Measurements from ENCODE around the gene ENOX1. TPM values are rescaled to one million over a fixed set of nuclear protein-coding genes. Genes with fewer than 3 reads are reported as not detected.
"Not testable (repeated sequence)": the region's sequence is repeated elsewhere in the genome, so short reads cannot be mapped to it uniquely, and the experiment has no call there.

ENOX1 gene
- total RNA-seq, 1 donor = 2.2 TPM

- no peak for DNase-seq (ENCODE audit: low read depth)
- no peak for TF ChIP-seq CTCF (IDR thresholded peaks at IDR 0.05; ENCODE audit: insufficient read depth, low read depth, low read length)
- H3K4me3 ChIP-seq (ENCODE audit: low read depth, low read length) = no peak overlapping the region
Measured at GRCh38 chr13:43193789-43194420, 592.9 kb downstream of the ENOX1 start.

GRCh38 chr13:43191546-43191945 is 595.2 kb downstream of the ENOX1 start:
- no peak for DNase-seq (ENCODE audit: low read depth)
- H3K4me3 ChIP-seq (ENCODE audit: low read depth, low read length) = no peak overlapping the region
- no peak for TF ChIP-seq CTCF (IDR thresholded peaks at IDR 0.05; ENCODE audit: insufficient read depth, low read depth, low read length)

GRCh38 chr13:43185226-43185625 is 601.5 kb downstream of the ENOX1 start:
- TF ChIP-seq CTCF (IDR thresholded peaks at IDR 0.05; ENCODE audit: insufficient read depth, low read depth, low read length) = no peak
- no peak for DNase-seq (ENCODE audit: low read depth)
- H3K4me3 ChIP-seq (ENCODE audit: low read depth, low read length) = no peak overlapping the region

- no peak for TF ChIP-seq CTCF (IDR thresholded peaks at IDR 0.05; ENCODE audit: insufficient read depth, low read depth, low read length)
- H3K4me3 ChIP-seq (ENCODE audit: low read depth, low read length) = no peak overlapping the region
- no peak for DNase-seq (ENCODE audit: low read depth)
Measured at GRCh38 chr13:43180837-43181236, 605.9 kb downstream of the ENOX1 start.

GRCh38 chr13:43180036-43180660 is 606.6 kb downstream of the ENOX1 start:
- no peak overlapping the region for H3K4me3 ChIP-seq (ENCODE audit: low read depth, low read length)
- no peak for DNase-seq (ENCODE audit: low read depth)
- no peak for TF ChIP-seq CTCF (IDR thresholded peaks at IDR 0.05; ENCODE audit: insufficient read depth, low read depth, low read length)

- no peak for TF ChIP-seq CTCF (IDR thresholded peaks at IDR 0.05; ENCODE audit: insufficient read depth, low read depth, low read length)
- no peak overlapping the region for H3K4me3 ChIP-seq (ENCODE audit: low read depth, low read length)
- DNase-seq (ENCODE audit: low read depth) = no peak
Measured at GRCh38 chr13:43171489-43171888, 615.3 kb downstream of the ENOX1 start.

GRCh38 chr13:43170506-43170905 is 616.3 kb downstream of the ENOX1 start:
- TF ChIP-seq CTCF (IDR thresholded peaks at IDR 0.05; ENCODE audit: insufficient read depth, low read depth, low read length) = no peak
- DNase-seq (ENCODE audit: low read depth) = no peak
- no peak overlapping the region for H3K4me3 ChIP-seq (ENCODE audit: low read depth, low read length)

- not testable (repeated sequence) for H3K4me3 ChIP-seq (ENCODE audit: low read depth, low read length); DNase-seq (ENCODE audit: low read depth)
Measured at GRCh38 chr13:43168434-43168833, 618.3 kb downstream of the ENOX1 start.
